Measurements from ENCODE around the gene PLD4.

GRCh38 chr14:104966261-104966865 is 41.7 kb downstream of the PLD4 start:
- no peak for TF ChIP-seq POLR2A (IDR thresholded peaks at IDR 0.05; ENCODE audit: low read length)
- no peak for TF ChIP-seq GATA1 (IDR thresholded peaks at IDR 0.05; ENCODE audit: low read depth, low read length)

Measured in erythroblast (primary cell).